PC-9 (cell line): ENCODE results near the gene PERP. TPM values are rescaled to one million over a fixed set of nuclear protein-coding genes. Genes with fewer than 3 reads are reported as not detected.

Experiments used
- BruUV-seq: library from RNA; stranded (reverse); fragments of 400-500 nt; replicated peaks from 2 replicates; lab custom pipeline; 2021; lab: Mats Ljungman, UMichigan
- CTCF ChIA-PET: fragments of 300-600 bp; sonication (Branson Sonifier 250); formaldehyde crosslinking; loops from one replicate; lab custom pipeline; 2022; ENCODE audit warnings: antibody characterized with exemption; lab: Charles Lee
- POLR2A ChIA-PET: fragments of 300-600 bp; sonication (Branson Sonifier 250); formaldehyde crosslinking; loops from one replicate; lab custom pipeline; 2022; ENCODE audit warnings: antibody characterized with exemption; ENCODE audit not compliant: unreplicated experiment; lab: Charles Lee
- DNase-seq, 2 experiments: peaks; one replicate each; pipeline versions ENCODE4 v3.0.0 to v3.0.0-alpha.2; 2015 to 2022; ENCODE audit warnings: mixed read lengths in 1 of 2
- H2AFZ ChIP-seq: fragments of 200-600 bp; sonication (generic); 2 replicates; pipeline ENCODE4 v1.8.1; 2017; ENCODE audit warnings: antibody characterized with exemption
- H3F3A ChIP-seq: fragments of 200-600 bp; sonication (generic); 2 replicates; pipeline ENCODE4 v1.8.1; 2017; ENCODE audit warnings: antibody characterized with exemption, mild to moderate bottlenecking, low read depth; ENCODE audit not compliant: insufficient read depth
- H3K27ac ChIP-seq: fragments of 200-600 bp; sonication (generic); 2 replicates; pipeline ENCODE4 v1.6.1; 2016; ENCODE audit warnings: mixed run types
- H3K27me3 ChIP-seq: fragments of 200-600 bp; sonication (generic); 2 replicates; pipeline ENCODE4 v1.6.1; 2016; ENCODE audit warnings: low read depth, mixed run types; ENCODE audit not compliant: insufficient read depth
- H3K36me3 ChIP-seq: fragments of 200-600 bp; sonication (generic); 2 replicates; pipeline ENCODE4 v1.6.1; 2016; ENCODE audit warnings: low read depth, mixed run types
- H3K4me1 ChIP-seq: fragments of 200-600 bp; sonication (generic); replicated peaks from 2 replicates; pipeline ENCODE4 v1.6.1; 2016; ENCODE audit warnings: mixed run types; ENCODE audit not compliant: insufficient read depth
- H3K4me2 ChIP-seq: fragments of 200-600 bp; sonication (generic); 2 replicates; pipeline ENCODE4 v1.6.1; 2017; ENCODE audit warnings: mixed run types
- H3K4me3 ChIP-seq: fragments of 200-600 bp; sonication (generic); 2 replicates; pipeline ENCODE4 v1.6.1; 2016; ENCODE audit warnings: mixed run types
- H3K79me2 ChIP-seq: fragments of 200-600 bp; sonication (generic); 2 replicates; pipeline ENCODE4 v1.6.1; 2017; ENCODE audit warnings: low read depth, mixed run types
- H3K9me2 ChIP-seq: fragments of 200-600 bp; sonication (generic); 2 replicates; pipeline ENCODE4 v1.8.1; 2017; ENCODE audit warnings: mild to moderate bottlenecking; ENCODE audit not compliant: insufficient read depth
- H3K9me3 ChIP-seq: fragments of 200-600 bp; sonication (generic); 2 replicates; pipeline ENCODE4 v1.8.1; 2016; ENCODE audit warnings: low read depth; ENCODE audit not compliant: insufficient read depth
- H4K20me1 ChIP-seq: fragments of 200-600 bp; sonication (generic); 2 replicates; pipeline ENCODE4 v1.8.1; 2017; ENCODE audit not compliant: insufficient read depth
- CTCF ChIP-seq: fragments of 200-600 bp; sonication (generic); conservative IDR thresholded peaks from 2 replicates; pipeline ENCODE4 v1.6.1; 2017; ENCODE audit warnings: mixed run types, antibody characterized with exemption, mild to moderate bottlenecking, moderate library complexity
- EZH2 ChIP-seq: fragments of 200-600 bp; sonication (generic); IDR thresholded peaks from 2 replicates; pipeline ENCODE4 v1.8.0; 2017; ENCODE audit warnings: antibody characterized with exemption, low read depth
- intact Hi-C: fragments of 100-400 bp; cut with micrococcal nuclease; formaldehyde crosslinking; loops from one replicate; pipeline ENCODE4 v1.10.0; 2022; ENCODE audit not compliant: unreplicated experiment
- total RNA-seq: library from RNA; stranded (reverse); gene quantifications from 2 replicates; pipeline ENCODE4 v1.2.3, GENCODE V29; 2021

PERP gene
- total RNA-seq, 1 experiment from 2014 or later = 93.0 TPM

GRCh38 chr6:138104618-138105213 is 2.5 kb downstream of the PERP start:
- no peak overlapping the region for H2AFZ ChIP-seq
- peak overlapping the region; percentile 78 for H3K27ac ChIP-seq
- no TSS peak for BruUV-seq
- ChIA-PET POLR2A (interaction anchor here (0.7 to 1.0 kb wide), 4 partner anchors 18 to 586 kb away, joined by 3 to 7 read pairs (median 4); no protein-coding TSS in a partner anchor), CTCF (interaction anchor here (0.7 to 2.4 kb wide), 4 partner anchors 18 to 129 kb away, joined by 3 to 9 read pairs (median 4); no protein-coding TSS in a partner anchor)
- H3F3A ChIP-seq = peaks cover 24% of the 10 kb centered on the region
- TF ChIP-seq CTCF (no peak), EZH2 (no peak)
- H3K27me3 ChIP-seq = no peaks in the 10 kb centered on the region
- peak overlapping the region; percentile 86 for H3K4me3 ChIP-seq
- peak overlapping the region; percentile 94 for H3K4me2 ChIP-seq
- peaks cover 74% of the 10 kb centered on the region for H3K79me2 ChIP-seq
- H4K20me1 ChIP-seq = peaks cover 8% of the 10 kb centered on the region; the same call in 1 of the 2 replicates
- intact Hi-C loops = loop anchor here (5.0 to 10.0 kb wide), 3 partner anchors 302 to 830 kb away; no protein-coding TSS in a partner anchor
- no peaks in the 10 kb centered on the region for H3K9me3 ChIP-seq
- peaks cover 26% of the 10 kb centered on the region for H3K36me3 ChIP-seq
- H3K4me1 ChIP-seq = peaks cover 53% of the 10 kb centered on the region
- DNase-seq = peak in 1 of 2 experiments; percentile 30
- H3K9me2 ChIP-seq = no peaks in the 10 kb centered on the region

- intact Hi-C loops = loop anchor here (10.0 kb wide), 1 partner anchor 829 kb away; no protein-coding TSS in a partner anchor
- Histone ChIP-seq H3K9me2 (no peaks in the 10 kb centered on the region), H4K20me1 (peaks cover 8% of the 10 kb centered on the region; the same call in 1 of the 2 replicates), H3K27ac (no peak overlapping the region), H3K9me3 (no peaks in the 10 kb centered on the region; the same call in 1 of the 2 replicates), H3K36me3 (peaks cover 31% of the 10 kb centered on the region), H3K4me1 (peaks cover 56% of the 10 kb centered on the region), H3K4me3 (no peak overlapping the region), H3K79me2 (peaks cover 83% of the 10 kb centered on the region), H3F3A (peaks cover 32% of the 10 kb centered on the region), H3K27me3 (no peaks in the 10 kb centered on the region), H3K4me2 (peak overlapping the region; percentile 94), H2AFZ (no peak overlapping the region)
- BruUV-seq = no TSS peak
- ChIA-PET POLR2A (no interaction called here), CTCF (no interaction called here)
- DNase-seq = no peak
- TF ChIP-seq EZH2 (no peak), CTCF (no peak)
Measured at GRCh38 chr6:138103871-138104270, 3.3 kb downstream of the PERP start.

- H3K4me2 ChIP-seq = no peak overlapping the region
- BruUV-seq = no TSS peak
- TF ChIP-seq EZH2 = no peak
- no peak for TF ChIP-seq CTCF
Measured at GRCh38 chr6:138101946-138102731, 5.1 kb downstream of the PERP start.

More at GRCh38 chr6:138101946-138102731, 5.1 kb downstream of the PERP start:
- Histone ChIP-seq H3K4me3 (no peak overlapping the region), H3F3A (peaks cover 20% of the 10 kb centered on the region), H4K20me1 (peaks cover 8% of the 10 kb centered on the region; the same call in 1 of the 2 replicates), H3K9me3 (no peaks in the 10 kb centered on the region; the same call in 1 of the 2 replicates), H3K27ac (no peak overlapping the region), H3K27me3 (no peaks in the 10 kb centered on the region), H3K79me2 (peaks cover 100% of the 10 kb centered on the region), H3K36me3 (peaks cover 41% of the 10 kb centered on the region), H2AFZ (no peak overlapping the region), H3K9me2 (no peaks in the 10 kb centered on the region), H3K4me1 (peaks cover 49% of the 10 kb centered on the region)
- CTCF ChIA-PET = no interaction called here
- peak in 1 of 2 experiments; percentile 24 for DNase-seq
- intact Hi-C loops = loop anchor here (10.0 kb wide), 1 partner anchor 827 kb away; no protein-coding TSS in a partner anchor
- POLR2A ChIA-PET = no interaction called here
